NB4 (cell line): ENCODE data around the gene MIAT.

Experiments used
- DNase-seq: peaks from one replicate; pipeline ENCODE4 v3.0.0; 2010; ENCODE audit warnings: low read depth
- H3K4me3 ChIP-seq: one replicate; pipeline ENCODE4 v1.5.1; 2011; ENCODE audit warnings: mild to moderate bottlenecking, low read depth, low read length, moderate library complexity
- CTCF ChIP-seq: IDR thresholded peaks from one replicate; pipeline ENCODE4 v1.5.1; 2012; ENCODE audit warnings: low read depth, low read length
- MAX ChIP-seq: IDR thresholded peaks from 2 replicates; pipeline ENCODE4 v1.6.1; 2011; ENCODE audit warnings: low read depth, low read length
- MYC ChIP-seq: IDR thresholded peaks from 2 replicates; pipeline ENCODE4 v1.6.1; 2011; ENCODE audit warnings: low read depth, low read length
- POLR2A ChIP-seq: IDR thresholded peaks from 2 replicates; pipeline ENCODE4 v1.6.1; 2011; ENCODE audit warnings: mild to moderate bottlenecking; ENCODE audit not compliant: insufficient read length; ENCODE audit errors: extremely low read depth

Gene MIAT

DNA sequence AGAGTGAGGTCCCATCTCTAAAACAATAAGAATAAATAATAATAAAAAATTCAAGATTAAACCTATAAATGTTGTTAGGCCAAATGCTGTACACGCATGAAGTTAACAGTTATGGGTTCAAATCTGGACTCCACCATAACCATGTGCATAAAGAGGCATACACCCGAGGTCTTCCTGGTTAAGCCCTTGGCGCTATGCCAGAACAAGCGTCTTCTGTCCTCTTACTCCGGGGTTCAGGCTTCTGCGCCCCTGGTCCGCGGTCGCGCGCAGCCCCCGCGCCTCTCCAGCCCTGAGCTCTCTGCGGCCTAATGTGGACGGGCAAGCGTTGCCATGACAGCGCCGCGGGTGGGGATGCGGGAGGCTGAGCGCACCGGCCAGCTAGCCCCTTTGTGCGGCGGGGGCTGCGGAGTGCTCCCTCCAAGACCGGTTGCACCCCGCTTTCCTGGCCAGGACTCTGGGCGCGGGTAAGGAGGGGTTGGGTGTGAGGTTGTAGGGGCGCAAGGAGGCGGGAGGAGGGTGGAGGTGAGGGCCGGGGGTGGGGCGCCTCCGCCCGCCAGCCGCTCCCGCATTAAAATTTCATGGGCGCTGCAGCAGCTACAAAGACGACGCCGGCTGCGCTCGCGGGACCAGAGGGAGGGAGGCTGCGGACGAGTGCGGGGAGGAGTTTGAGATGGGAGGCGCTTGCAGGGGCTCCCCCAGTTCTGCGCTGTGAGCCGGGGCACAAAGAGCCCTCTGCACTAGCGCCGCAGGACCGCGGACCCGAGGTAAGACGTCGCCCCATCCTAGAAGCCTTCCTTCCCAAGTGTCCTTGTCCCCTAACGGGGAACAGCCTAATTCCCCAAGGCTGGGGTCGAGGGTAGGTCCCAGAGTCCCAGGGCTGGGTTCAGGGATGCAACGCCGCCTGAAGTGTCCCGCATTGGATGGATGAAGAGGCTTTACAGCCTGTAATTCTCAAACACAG, at the start of gene MIAT:
MIAT (plus strand) TSS at position 698 of the 961 bp plus-strand sequence.
- DNase-seq, result no peak
- no peak for TF ChIP-seq MAX
- TF ChIP-seq MYC, result no peak
- no peak for TF ChIP-seq CTCF
- no peak for TF ChIP-seq POLR2A
- H3K4me3 ChIP-seq, result peak within 1 kb of the TSS; percentile 25

DNA sequence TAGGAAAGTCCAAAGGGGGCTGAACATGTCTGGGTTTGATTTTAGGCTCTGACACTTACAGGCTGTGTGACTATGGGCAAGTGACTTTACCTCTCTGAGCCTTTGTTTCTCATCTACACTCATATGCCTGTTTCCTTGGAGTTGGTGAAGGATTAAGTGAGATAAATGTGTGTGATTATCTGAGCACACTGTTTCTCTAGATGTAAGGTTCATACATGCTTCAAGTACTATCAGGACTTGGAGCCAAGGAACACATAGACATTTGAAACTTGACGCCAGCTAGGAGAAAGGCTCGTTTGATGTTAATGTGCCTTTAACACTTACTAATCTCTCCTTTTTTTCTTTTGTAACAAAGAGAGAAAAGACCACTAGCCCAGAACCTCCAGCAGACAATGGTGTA, 49.3 kb upstream of the MIAT start:
- TF ChIP-seq CTCF (no peak), MYC (no peak), MAX (no peak), POLR2A (no peak)
- no peak for DNase-seq
- no peak overlapping the region for H3K4me3 ChIP-seq

DNA sequence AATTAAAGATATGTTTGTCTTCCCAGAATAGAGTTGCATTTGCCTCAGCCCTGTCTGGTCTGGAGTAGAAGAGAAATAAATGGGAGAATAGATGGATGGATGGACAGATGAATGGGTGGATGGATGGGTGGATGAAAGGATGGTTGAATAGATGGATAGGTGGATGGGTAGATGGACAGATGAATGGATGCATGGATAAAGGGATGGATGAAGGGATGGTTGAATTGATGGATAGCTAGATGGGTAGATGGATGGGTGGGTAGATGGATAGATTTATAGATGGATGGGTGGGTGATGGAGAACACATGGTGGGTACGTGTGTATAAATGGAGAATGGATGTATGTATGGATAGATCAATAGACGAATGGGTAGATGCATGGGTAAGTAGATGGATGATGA, 48.1 kb upstream of the MIAT start:
- TF ChIP-seq POLR2A, result no peak
- TF ChIP-seq CTCF, result no peak
- no peak for TF ChIP-seq MYC
- TF ChIP-seq MAX, result no peak
- no peak overlapping the region for H3K4me3 ChIP-seq
- DNase-seq, result no peak

DNA sequence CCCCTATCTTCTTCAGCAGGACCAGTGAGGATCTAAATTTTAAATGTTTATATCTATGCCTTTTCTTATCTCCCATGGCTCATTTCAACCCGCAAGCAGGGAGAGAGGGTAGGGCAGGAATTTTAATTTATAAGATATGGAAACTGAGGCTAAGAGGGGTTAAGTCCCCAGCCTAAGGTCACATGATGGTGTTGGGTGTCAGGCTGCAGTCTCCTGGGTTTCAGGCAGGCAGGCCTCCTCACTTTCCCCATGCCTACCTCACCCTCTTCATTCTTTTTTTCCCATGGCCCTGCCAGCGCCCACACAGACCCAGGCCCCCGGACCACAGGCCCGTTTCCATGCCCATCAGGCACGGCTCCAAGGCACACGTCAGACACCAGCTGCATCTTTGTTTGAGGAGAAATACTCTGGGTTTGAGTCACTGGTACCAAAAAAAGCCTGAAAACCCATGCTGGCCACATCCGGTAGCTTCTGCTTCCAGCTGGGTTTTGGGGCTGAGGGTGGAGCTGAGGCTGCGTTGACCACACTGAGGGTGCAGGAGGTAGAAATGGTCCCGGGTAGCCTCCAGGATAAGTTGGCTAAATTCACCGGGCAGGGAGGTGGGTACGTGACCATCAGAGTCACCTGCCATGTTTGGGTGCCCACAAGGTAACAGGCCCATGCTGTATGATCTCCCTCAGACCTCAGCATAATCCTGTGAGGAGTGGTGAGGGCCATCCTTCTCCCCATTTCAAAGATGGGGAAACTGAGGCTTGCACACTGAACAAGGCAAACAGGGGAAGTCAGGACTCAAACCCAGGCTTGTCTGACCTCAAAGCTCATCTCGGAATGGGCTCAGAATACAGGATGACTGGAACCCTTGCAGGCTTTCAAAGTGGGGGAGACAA, 47.1 kb upstream of the MIAT start:
- TF ChIP-seq CTCF (no peak), MAX (no peak), POLR2A (no peak), MYC (no peak)
- peak; percentile 58 for DNase-seq
- no peak overlapping the region for H3K4me3 ChIP-seq

DNA sequence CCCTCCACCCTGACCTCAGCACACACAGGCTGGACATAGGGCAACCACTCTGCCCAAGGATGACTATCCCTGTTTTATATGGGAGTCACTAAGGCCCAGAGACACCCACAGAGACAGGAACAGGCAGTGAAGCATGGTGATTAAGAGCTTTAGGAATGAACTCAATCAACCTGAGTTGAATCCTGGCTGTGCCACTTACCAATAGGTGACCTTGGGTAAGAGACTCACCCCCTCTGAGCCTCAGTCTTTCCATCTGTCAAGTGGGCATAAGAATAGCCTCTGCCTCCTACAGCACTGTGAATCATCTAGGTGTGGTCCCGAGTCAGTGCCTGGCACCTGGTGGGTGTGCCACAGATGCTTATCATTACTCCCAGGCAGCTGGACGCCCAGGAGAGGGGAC, 46.4 kb upstream of the MIAT start:
- no peak overlapping the region for H3K4me3 ChIP-seq
- DNase-seq, result no peak

More for the DNA sequence above, 46.4 kb upstream of the MIAT start:
- TF ChIP-seq MAX (no peak), MYC (no peak), POLR2A (no peak), CTCF (no peak)
